WTC11 (cell line): ENCODE data around the gene GPR132. TPM values are rescaled to one million over a fixed set of nuclear protein-coding genes. Genes with fewer than 3 reads are reported as not detected.

Source experiments
- ATAC-seq: fragments of 200-7000 bp; cut with Tn5 transposase; 2 replicates; pipeline ENCODE4 v1.10.0; 2021; ENCODE audit warnings: mild to moderate bottlenecking, moderate library complexity
- CTCF ChIA-PET: fragments of 300-600 bp; sonication (Branson Sonifier 250); formaldehyde crosslinking; loops from one replicate; lab custom pipeline; 2021; ENCODE audit warnings: antibody characterized with exemption; lab: Charles Lee
- POLR2A ChIA-PET: fragments of 350-600 bp; sonication (Branson Sonifier 250); formaldehyde crosslinking; loops from one replicate; lab custom pipeline; 2021; ENCODE audit warnings: antibody characterized with exemption; lab: Charles Lee
- DNase-seq: peaks from one replicate; pipeline ENCODE4 v3.0.0; 2021; ENCODE audit warnings: low spot score
- H3K27ac Mint-ChIP-seq: 2 replicates; pipeline ENCODE4 v1.8.0; 2021; ENCODE audit warnings: mixed read lengths
- H3K27me3 Mint-ChIP-seq: 2 replicates; pipeline ENCODE4 v1.8.0; 2021; ENCODE audit warnings: low read depth, mild to moderate bottlenecking, moderate library complexity, mixed read lengths
- H3K36me3 Mint-ChIP-seq: 2 replicates; pipeline ENCODE4 v1.8.0; 2021; ENCODE audit warnings: mixed read lengths
- H3K4me1 Mint-ChIP-seq: 2 replicates; pipeline ENCODE4 v1.8.0; 2022; ENCODE audit warnings: mixed read lengths
- H3K4me3 Mint-ChIP-seq: 2 replicates; pipeline ENCODE4 v1.8.0; 2021; ENCODE audit warnings: mild to moderate bottlenecking, moderate library complexity, mixed read lengths
- H3K9me3 Mint-ChIP-seq: 2 replicates; pipeline ENCODE4 v1.8.0; 2021; ENCODE audit warnings: mixed read lengths
- ATF6 ChIP-seq: sonication (generic); formaldehyde crosslinking; IDR thresholded peaks from 2 replicates; pipeline ENCODE4 v1.8.1; 2023; ENCODE audit warnings: mild to moderate bottlenecking, missing genetic modification reagents
- CBFB ChIP-seq: sonication (generic); formaldehyde crosslinking; IDR thresholded peaks from 2 replicates; pipeline ENCODE4 v1.8.1; 2022; ENCODE audit warnings: mild to moderate bottlenecking, low read depth, missing genetic modification reagents
- CREM ChIP-seq: sonication (generic); formaldehyde crosslinking; IDR thresholded peaks from 2 replicates; pipeline ENCODE4 v1.8.1; 2022; ENCODE audit warnings: mild to moderate bottlenecking, missing genetic modification reagents, moderate library complexity
- E2F5 ChIP-seq: sonication (generic); formaldehyde crosslinking; IDR thresholded peaks from 2 replicates; pipeline ENCODE4 v1.8.1; 2022; ENCODE audit warnings: mild to moderate bottlenecking, moderate library complexity, missing genetic modification reagents
- EMX1 ChIP-seq: fragments of 250-450 bp; sonication (Bioruptor Pico); IDR thresholded peaks from 2 replicates; pipeline ENCODE4 v1.8.0; 2021; ENCODE audit warnings: mild to moderate bottlenecking
- ERG ChIP-seq: fragments of 250-450 bp; sonication (Bioruptor Pico); IDR thresholded peaks from 2 replicates; pipeline ENCODE4 v1.8.0; 2021; ENCODE audit warnings: mild to moderate bottlenecking
- GRHL2 ChIP-seq: fragments of 250-450 bp; sonication (Bioruptor Pico); IDR thresholded peaks from 2 replicates; pipeline ENCODE4 v1.8.0; 2022; ENCODE audit warnings: mild to moderate bottlenecking, moderate library complexity; ENCODE audit not compliant: insufficient replicate concordance, severe bottlenecking
- HMGA2 ChIP-seq: fragments of 250-450 bp; sonication (Bioruptor Pico); IDR thresholded peaks from 2 replicates; pipeline ENCODE4 v1.4.0; 2021; ENCODE audit warnings: mild to moderate bottlenecking, moderate library complexity
- IRF2 ChIP-seq: sonication (generic); formaldehyde crosslinking; IDR thresholded peaks from 2 replicates; pipeline ENCODE4 v1.8.0; 2022; ENCODE audit warnings: low read depth, missing genetic modification reagents, borderline replicate concordance
- JAZF1 ChIP-seq: fragments of 250-450 bp; sonication (Bioruptor Pico); IDR thresholded peaks from 2 replicates; pipeline ENCODE4 v1.9.0; 2021; ENCODE audit warnings: moderate library complexity, mild to moderate bottlenecking, inconsistent platforms
- KAT7 ChIP-seq: sonication (generic); formaldehyde crosslinking; IDR thresholded peaks from 2 replicates; pipeline ENCODE4 v1.8.1; 2023; ENCODE audit warnings: missing genetic modification reagents, mild to moderate bottlenecking, borderline replicate concordance
- MLX ChIP-seq: sonication (generic); formaldehyde crosslinking; IDR thresholded peaks from 2 replicates; pipeline ENCODE4 v1.8.1; 2023; ENCODE audit warnings: mild to moderate bottlenecking, missing genetic modification reagents, moderate library complexity
- MXD4 ChIP-seq: fragments of 250-450 bp; sonication (Bioruptor Pico); IDR thresholded peaks from 2 replicates; pipeline ENCODE4 v1.8.0; 2021; ENCODE audit warnings: mild to moderate bottlenecking, moderate library complexity, borderline replicate concordance
- OVOL2 ChIP-seq: fragments of 250-450 bp; sonication (Bioruptor Pico); IDR thresholded peaks from 2 replicates; pipeline ENCODE4 v1.9.0; 2021; ENCODE audit warnings: mild to moderate bottlenecking, borderline replicate concordance
- PRRX2 ChIP-seq: fragments of 250-450 bp; sonication (Bioruptor Pico); IDR thresholded peaks from 2 replicates; pipeline ENCODE4 v1.8.0; 2021; ENCODE audit warnings: mild to moderate bottlenecking
- SMAD4 ChIP-seq: sonication (generic); formaldehyde crosslinking; IDR thresholded peaks from 2 replicates; pipeline ENCODE4 v1.8.0; 2022; ENCODE audit warnings: mild to moderate bottlenecking, missing genetic modification reagents
- TCF7 ChIP-seq: sonication (generic); formaldehyde crosslinking; IDR thresholded peaks from 2 replicates; pipeline ENCODE4 v1.8.0; 2022; ENCODE audit warnings: mild to moderate bottlenecking, low read depth, missing genetic modification reagents, moderate library complexity
- ZNF121 ChIP-seq: sonication (generic); formaldehyde crosslinking; IDR thresholded peaks from 2 replicates; pipeline ENCODE4 v1.8.0; 2023; ENCODE audit warnings: missing genetic modification reagents
- ZNF232 ChIP-seq: sonication (generic); formaldehyde crosslinking; IDR thresholded peaks from 2 replicates; pipeline ENCODE4 v1.8.0; 2022; ENCODE audit warnings: mild to moderate bottlenecking, missing genetic modification reagents
- ZNF263 ChIP-seq: sonication (generic); formaldehyde crosslinking; IDR thresholded peaks from 2 replicates; pipeline ENCODE4 v1.8.1; 2022; ENCODE audit warnings: low read depth, mild to moderate bottlenecking, moderate library complexity, missing genetic modification reagents
- ZNF281 ChIP-seq: sonication (generic); formaldehyde crosslinking; IDR thresholded peaks from 2 replicates; pipeline ENCODE4 v1.8.0; 2023; ENCODE audit warnings: mild to moderate bottlenecking, missing genetic modification reagents
- ZNF396 ChIP-seq: fragments of 250-450 bp; sonication (Bioruptor Pico); IDR thresholded peaks from 2 replicates; pipeline ENCODE4 v1.8.0; 2021; ENCODE audit warnings: mild to moderate bottlenecking, moderate library complexity, borderline replicate concordance
- total RNA-seq: library from RNA; stranded (reverse); gene quantifications from 3 replicates; pipeline ENCODE4 v1.2.3, GENCODE V29; 2021

GPR132 gene
- total RNA-seq, 1 experiment from 2014 or later, result 0.13 TPM

- POLR2A ChIA-PET, result no interaction called here
- Mint-ChIP-seq H3K4me1 (0 out of 2 replicates have a peak, but pooled peaks cover 3% of the 10 kb centered on the region), H3K27me3 (no peaks in the 10 kb centered on the region), H3K36me3 (no peaks in the 10 kb centered on the region), H3K27ac (no peak overlapping the region), H3K4me3 (no peak overlapping the region), H3K9me3 (no peaks in the 10 kb centered on the region)
- no peak for TF ChIP-seq ZNF263 (CRISPR knock-in tag)
- TF ChIP-seq ATF6 (CRISPR knock-in tag), result no peak
- no peak for TF ChIP-seq MLX (CRISPR knock-in tag)
- TF ChIP-seq MXD4 (CRISPR knock-in tag), result no peak
- TF ChIP-seq TCF7 (CRISPR knock-in tag), result no peak
- TF ChIP-seq OVOL2 (CRISPR knock-in tag), result no peak
- TF ChIP-seq EMX1 (CRISPR knock-in tag), result no peak
- no peak for TF ChIP-seq HMGA2
- no peak for TF ChIP-seq PRRX2
- TF ChIP-seq SMAD4 (CRISPR knock-in tag), result no peak
- TF ChIP-seq ZNF232 (CRISPR knock-in tag), result no peak
- TF ChIP-seq ZNF281, result no peak
- TF ChIP-seq IRF2 (CRISPR knock-in tag), result no peak
- DNase-seq, result no peak
- CTCF ChIA-PET, result interaction anchor here (0.7 to 5.5 kb wide), 4 partner anchors 14 to 409 kb away, joined by 3 to 31 read pairs (median 20); no protein-coding TSS in a partner anchor
- ATAC-seq, result no peak
These were observed 6.7 kb upstream of the GPR132 start for GRCh38 chr14:105071942-105072341.

- H3K36me3 Mint-ChIP-seq, result no peaks in the 10 kb centered on the region
- CTCF ChIA-PET, result interaction anchor here (0.7 to 5.5 kb wide), 4 partner anchors 13 to 409 kb away, joined by 3 to 31 read pairs (median 20); no protein-coding TSS in a partner anchor
- H3K27ac Mint-ChIP-seq, result no peak overlapping the region
- no peaks in the 10 kb centered on the region for H3K9me3 Mint-ChIP-seq
- H3K4me3 Mint-ChIP-seq, result no peak overlapping the region
- 0 out of 2 replicates have a peak, but pooled peaks cover 3% of the 10 kb centered on the region for H3K4me1 Mint-ChIP-seq
- DNase-seq, result no peak
- POLR2A ChIA-PET, result no interaction called here
- no peak for ATAC-seq
- no peaks in the 10 kb centered on the region for H3K27me3 Mint-ChIP-seq
- TF ChIP-seq ATF6 (CRISPR knock-in tag) (no peak), CREM (CRISPR knock-in tag) (no peak), ZNF281 (no peak), KAT7 (CRISPR knock-in tag) (no peak), IRF2 (CRISPR knock-in tag) (no peak), E2F5 (CRISPR knock-in tag) (no peak), CBFB (CRISPR knock-in tag) (no peak), ERG (CRISPR knock-in tag) (no peak), ZNF121 (no peak), JAZF1 (CRISPR knock-in tag) (no peak), GRHL2 (CRISPR knock-in tag) (no peak), ZNF396 (no peak)
These were observed 6.1 kb upstream of the GPR132 start for GRCh38 chr14:105071326-105071725.
